H1 (cell line): ENCODE data around the gene MYO5B. TPM values are rescaled to one million over a fixed set of nuclear protein-coding genes. Genes with fewer than 3 reads are reported as not detected.

Experiments
- CTCF ChIA-PET: fragments of 300-600 bp; sonication (Branson Sonifier 250); formaldehyde crosslinking; loops from one replicate; lab custom pipeline; 2021; ENCODE audit not compliant: partially characterized antibody; lab: Charles Lee
- POLR2A ChIA-PET: fragments of 300-600 bp; sonication (Branson Sonifier 250); formaldehyde crosslinking; loops from one replicate; lab custom pipeline; 2021; ENCODE audit warnings: inconsistent platforms; ENCODE audit not compliant: partially characterized antibody; lab: Charles Lee
- DNase-seq, 2 experiments: peaks; one replicate each; pipeline versions ENCODE4 v3.0.0 to v3.0.0-alpha.2; 2010 to 2022; ENCODE audit warnings: low spot score in 2 of 2, low read depth in 1 of 2, mixed read lengths in 1 of 2
- FAIRE-seq: peaks from 2 replicates; lab custom pipeline; 2011; peaks lifted over from hg19 to GRCh38; lab: Jason Lieb, UNC
- H2AFZ ChIP-seq: 2 replicates; pipeline ENCODE4 v1.8.1; 2012; ENCODE audit warnings: low read length, inconsistent platforms
- H2AK5ac ChIP-seq: 2 replicates; pipeline ENCODE4 v1.6.1; 2013; ENCODE audit warnings: low read depth, low read length
- H2BK120ac ChIP-seq: replicated peaks from 2 replicates; pipeline ENCODE3; 2013; ENCODE audit warnings: low read depth, low read length, inconsistent platforms
- H2BK12ac ChIP-seq: 2 replicates; pipeline ENCODE4 v1.6.1; 2013; ENCODE audit warnings: low read depth, low read length
- H2BK15ac ChIP-seq: 2 replicates; pipeline ENCODE4 v1.6.1; 2013; ENCODE audit warnings: low read length
- H2BK20ac ChIP-seq: 2 replicates; pipeline ENCODE4 v1.6.1; 2013; ENCODE audit warnings: low read length
- H2BK5ac ChIP-seq: 2 replicates; pipeline ENCODE4 v1.6.1; 2013; ENCODE audit warnings: low read depth, low read length
- H3K14ac ChIP-seq: 2 replicates; pipeline ENCODE4 v1.6.1; 2013; ENCODE audit warnings: inconsistent platforms; ENCODE audit not compliant: insufficient read length
- H3K18ac ChIP-seq: 2 replicates; pipeline ENCODE4 v1.6.1; 2013; ENCODE audit warnings: low read length; ENCODE audit errors: extremely low read depth
- H3K23ac ChIP-seq: 2 replicates; pipeline ENCODE4 v1.6.1; 2013; ENCODE audit warnings: inconsistent platforms; ENCODE audit not compliant: insufficient read length
- H3K23me2 ChIP-seq: 2 replicates; pipeline ENCODE4 v1.6.1; 2013; ENCODE audit warnings: low read depth, low read length
- H3K27ac ChIP-seq: 2 replicates; pipeline ENCODE4 v1.6.1; 2011; ENCODE audit warnings: low read depth, low read length, inconsistent platforms
- H3K27me3 ChIP-seq, 4 experiments: replicated peaks in 1 of 4; 1 replicate in 1 of 4; 2 replicates in 3 of 4; pipeline versions ENCODE4 v1.6.1 to v1.8.1; 2011 to 2013; ENCODE audit warnings: low read length in 3 of 4, mild to moderate bottlenecking in 3 of 4, inconsistent platforms in 2 of 4, mixed read lengths in 2 of 4, moderate library complexity in 1 of 4; ENCODE audit not compliant: control insufficient read depth in 3 of 4, insufficient read depth in 3 of 4; ENCODE audit errors: extremely low read depth in 1 of 4
- H3K36me3 ChIP-seq, 4 experiments: 2 replicates each; pipeline versions ENCODE4 v1.6.1 to v1.8.1; 2011 to 2013; ENCODE audit warnings: mild to moderate bottlenecking in 4 of 4, low read length in 3 of 4, moderate library complexity in 2 of 4, control low read depth in 1 of 4, inconsistent platforms in 1 of 4; ENCODE audit not compliant: insufficient read depth in 4 of 4, control insufficient read depth in 2 of 4
- H3K4ac ChIP-seq: replicated peaks from 2 replicates; pipeline ENCODE3; 2013; ENCODE audit warnings: low read length, low read depth, mixed read lengths, inconsistent platforms; ENCODE audit not compliant: insufficient read length
- H3K4me1 ChIP-seq, 4 experiments: replicated peaks in 1 of 4; 1 replicate in 1 of 4; 2 replicates in 3 of 4; pipeline versions ENCODE4 v1.6.1 to v1.8.1; 2011 to 2013; ENCODE audit warnings: low read length in 3 of 4, inconsistent platforms in 2 of 4, mixed read lengths in 1 of 4; ENCODE audit not compliant: insufficient read depth in 4 of 4, control insufficient read depth in 3 of 4
- H3K4me2 ChIP-seq, 2 experiments: 2 replicates each; pipeline versions ENCODE4 v1.6.1 to v1.8.1; 2011 to 2013; ENCODE audit warnings: low read depth in 2 of 2, low read length in 2 of 2, control low read depth in 1 of 2, inconsistent platforms in 1 of 2, mild to moderate bottlenecking in 1 of 2; ENCODE audit not compliant: insufficient read depth in 1 of 2
- H3K4me3 ChIP-seq, 4 experiments: fragments of 200-600, 300-600 bp in 1 of 4; sonication (generic), shearing (Covaris generic), sonication (Bioruptor Twin) in 1 of 4; 2 replicates each; pipeline versions ENCODE4 v1.5.1 to v1.8.1; 2011 to 2016; ENCODE audit warnings: low read length in 4 of 4, low read depth in 3 of 4, control low read depth in 2 of 4, inconsistent platforms in 2 of 4, mild to moderate bottlenecking in 2 of 4, mixed read lengths in 1 of 4, moderate library complexity in 1 of 4; ENCODE audit not compliant: insufficient read depth in 2 of 4; ENCODE audit errors: extremely low read depth in 1 of 4
- H3K56ac ChIP-seq: replicated peaks from 2 replicates; pipeline ENCODE3; 2013; ENCODE audit warnings: low read depth, mild to moderate bottlenecking, mixed read lengths, low read length, inconsistent platforms; ENCODE audit not compliant: insufficient read length
- H3K79me1 ChIP-seq: 2 replicates; pipeline ENCODE4 v1.6.1; 2013; ENCODE audit warnings: low read depth, low read length, control low read depth
- H3K79me2 ChIP-seq, 2 experiments: 2 replicates each; pipeline versions ENCODE4 v1.6.1 to v1.8.1; 2012 to 2013; ENCODE audit warnings: low read length in 2 of 2, mild to moderate bottlenecking in 2 of 2, inconsistent platforms in 1 of 2; ENCODE audit not compliant: insufficient read depth in 2 of 2, control insufficient read depth in 1 of 2
- H3K9ac ChIP-seq, 4 experiments: replicated peaks in 1 of 4; 1 replicate in 1 of 4; 2 replicates in 3 of 4; pipeline versions ENCODE4 v1.6.1 to v1.8.1; 2011 to 2013; ENCODE audit warnings: low read depth in 3 of 4, low read length in 3 of 4, control low read depth in 2 of 4, mild to moderate bottlenecking in 2 of 4, moderate library complexity in 2 of 4, inconsistent platforms in 1 of 4; ENCODE audit errors: extremely low read depth in 1 of 4
- H3K9me3 ChIP-seq, 2 experiments: 2 replicates each; pipeline versions ENCODE4 v1.6.1 to v1.8.1; 2012 to 2013; ENCODE audit warnings: mild to moderate bottlenecking in 2 of 2, moderate library complexity in 2 of 2, control low read depth in 1 of 2, inconsistent platforms in 1 of 2, low read depth in 1 of 2, low read length in 1 of 2, mixed read lengths in 1 of 2; ENCODE audit not compliant: insufficient read depth in 2 of 2
- H4K20me1 ChIP-seq, 2 experiments: replicated peaks in 1 of 2; 2 replicates each; pipeline versions ENCODE3 to v1.8.1; 2011 to 2013; ENCODE audit warnings: inconsistent platforms in 2 of 2, low read length in 2 of 2, mild to moderate bottlenecking in 1 of 2; ENCODE audit not compliant: insufficient read depth in 2 of 2, control insufficient read depth in 1 of 2
- H4K5ac ChIP-seq: 2 replicates; pipeline ENCODE4 v1.6.1; 2013; ENCODE audit warnings: low read length, low read depth, mixed read lengths, inconsistent platforms; ENCODE audit not compliant: insufficient read length
- H4K8ac ChIP-seq: 2 replicates; pipeline ENCODE4 v1.8.0; 2013; ENCODE audit warnings: mild to moderate bottlenecking, moderate library complexity, low read length, inconsistent platforms; ENCODE audit not compliant: insufficient read depth; ENCODE audit errors: extremely low read depth
- H4K91ac ChIP-seq: replicated peaks from 2 replicates; pipeline ENCODE3; 2013; ENCODE audit warnings: low read length, mixed read lengths, inconsistent platforms; ENCODE audit not compliant: insufficient read length
- CTCF ChIP-seq, 3 experiments: IDR thresholded peaks; 1 replicate in 2 of 3; 2 replicates in 1 of 3; pipeline versions ENCODE4 v1.5.1 to v1.6.1; 2011; ENCODE audit warnings: low read length in 3 of 3, mild to moderate bottlenecking in 3 of 3, inconsistent platforms in 2 of 3, low read depth in 1 of 3, moderate library complexity in 1 of 3; ENCODE audit not compliant: insufficient read depth in 1 of 3; ENCODE audit errors: control extremely low read depth in 1 of 3
- RAD21 ChIP-seq, 2 experiments: IDR thresholded peaks in 1 of 2; conservative IDR thresholded peaks in 1 of 2; 2 replicates each; pipeline ENCODE4 v1.6.1; 2011; ENCODE audit warnings: low read depth in 2 of 2, low read length in 2 of 2, improper control_type of control experiment in 1 of 2, inconsistent platforms in 1 of 2, mild to moderate bottlenecking in 1 of 2, moderate library complexity in 1 of 2
- RXRA ChIP-seq: IDR thresholded peaks from 2 replicates; pipeline ENCODE4 v1.6.1; 2011; ENCODE audit warnings: low read depth, mild to moderate bottlenecking, low read length, moderate library complexity; ENCODE audit not compliant: insufficient read depth
- SP2 ChIP-seq: IDR thresholded peaks from 2 replicates; pipeline ENCODE4 v1.6.1; 2012; ENCODE audit warnings: mild to moderate bottlenecking, low read length, inconsistent platforms
- WGBS, 2 experiments: shearing (Covaris generic) in 1 of 2; methylation state at CpG; one replicate each; pipeline versions ENCODE4 v1.1.6 to v1.1.7; 2013 to 2015; ENCODE audit warnings: low lambda C conversion rate in 2 of 2, mixed read lengths in 2 of 2, inconsistent platforms in 1 of 2, low coverage in 1 of 2, missing lambda C conversion rate in 1 of 2; ENCODE audit not compliant: insufficient replicate concordance in 2 of 2, insufficient coverage in 1 of 2, insufficient read length in 1 of 2; ENCODE audit errors: extremely low coverage in 1 of 2, missing lambda C conversion rate in 1 of 2; 5-methylcytosine and 5-hydroxymethylcytosine counted together
- polyA plus RNA-seq, 7 experiments: library from polyadenylated mRNA; depleted of rRNA in 3 of 7; stranded (reverse) in 5 of 7; unstranded in 2 of 7; fragments of >200 nt in 5 of 7; fragments of 200-250 nt in 2 of 7; gene quantifications; 1 replicate in 5 of 7; 2 replicates in 1 of 7; 4 replicates in 1 of 7; pipeline versions ENCODE4 v1.2.1 to v1.2.3, GENCODE V29; 2011 to 2013; ENCODE audit warnings: missing spikeins in 2 of 7, mixed read lengths in 2 of 7
- total RNA-seq: library from RNA; stranded (reverse); fragmentation: NEBNext Ultra II Directional; extraction: Animal tissue kit (Norgen Biotek cat#: 25700); gene quantifications from 2 replicates; pipeline ENCODE4 v1.2.1, GENCODE V29; 2021

Gene MYO5B
- total and polyA plus RNA-seq, 2 of the 8 experiments (the other 6 are each of a cell fraction or from before 2014, with no cell fraction given): 6.4 to 7.7 TPM

GRCh38 chr18:49843778-49844625, 350.9 kb downstream of the MYO5B start:
- Histone ChIP-seq H2BK120ac (no peak overlapping the region), H4K91ac (no peak overlapping the region), H3K9me3 (no peaks in the 10 kb centered on the region), H4K20me1 (no peaks in the 10 kb centered on the region), H3K23ac (no peak overlapping the region), H3K56ac (no peak overlapping the region), H3K27me3 (no peaks in the 10 kb centered on the region), H4K8ac (no peak overlapping the region), H2BK12ac (no peak overlapping the region), H3K9ac (no peak overlapping the region; a peak in 1 of 7 replicates), H3K4ac (no peak overlapping the region), H3K4me2 (no peak overlapping the region), H3K27ac (no peak overlapping the region), H3K36me3 (no peaks in the 10 kb centered on the region; a peak in 1 of 8 replicates), H2BK5ac (no peak overlapping the region), H3K23me2 (no peaks in the 10 kb centered on the region; the same call in 1 of the 2 replicates), H3K4me3 (no peak overlapping the region), H3K79me2 (no peaks in the 10 kb centered on the region), H2BK15ac (no peak overlapping the region), H2AK5ac (no peak overlapping the region), H4K5ac (no peak overlapping the region), H2BK20ac (no peak overlapping the region), H2AFZ (no peak overlapping the region), H3K79me1 (no peaks in the 10 kb centered on the region), H3K14ac (no peak overlapping the region), H3K18ac (no peak overlapping the region), H3K4me1 (peaks cover 0 to 14% (median 6%) of the 10 kb centered on the region in 4 experiments; a peak in 5 of 7 replicates)
- ChIA-PET POLR2A (interaction anchor here (0.7 to 1.6 kb wide), 2 partner anchors 26 to 30 kb away, joined by 3 read pairs; partner anchors contain the start of gene ACAA2), CTCF (interaction anchor here (0.7 to 14.2 kb wide), 5 partner anchors 16 to 77 kb away, joined by 3 to 157 read pairs (median 4); no protein-coding TSS in a partner anchor)
- FAIRE-seq (no peak), DNase-seq (no peak)
- 88% methylated on average over 6 of the region's 6 CpGs; no CpG with 5 or more reads in 1 of the 2 experiments for WGBS, 2 experiments
- no peak for TF ChIP-seq RXRA
- TF ChIP-seq CTCF (IDR thresholded peaks at IDR 0.05; ENCODE audit: control extremely low read depth in 1 of 3, insufficient read depth in 1 of 3, low read depth in 1 of 3, low read length in 3 of 3): peak in 2 of 3 experiments; percentile 24 to 31; a peak in 2 of 4 replicates
- peak in 1 of 2 experiments; percentile 27; a peak in 1 of 4 replicates for TF ChIP-seq RAD21 (IDR thresholded peaks at IDR 0.05 in 1 of 2, conservative IDR thresholded peaks at IDR 0.05 in 1 of 2; ENCODE audit: low read depth in 2 of 2, low read length in 2 of 2)
- no peak for TF ChIP-seq SP2
